HL-60 (cell line): ENCODE results near the gene CERT1.

Experiments used
- DNase-seq, 2 experiments: peaks; one replicate each; pipeline ENCODE4 v3.0.0-alpha.2; 2010 to 2020; ENCODE audit warnings: low read depth in 1 of 2, low spot score in 1 of 2
- H3K27ac ChIP-seq: fragments of 250-450 bp; sonication (Bioruptor Pico); replicated peaks from 2 replicates; pipeline ENCODE4 v1.5.1; 2020; ENCODE audit warnings: mild to moderate bottlenecking, moderate library complexity
- H3K27me3 ChIP-seq: fragments of 250-450 bp; sonication (Bioruptor Pico); 2 replicates; pipeline ENCODE4 v1.5.1; 2021; ENCODE audit warnings: mild to moderate bottlenecking, moderate library complexity; ENCODE audit not compliant: insufficient read depth, poor library complexity, severe bottlenecking
- H3K4me3 ChIP-seq: replicated peaks from 2 replicates; pipeline ENCODE4 v1.5.1; 2011; ENCODE audit warnings: mild to moderate bottlenecking, control low read depth, low read length; ENCODE audit not compliant: insufficient read depth
- GABPA ChIP-seq: IDR thresholded peaks from 2 replicates; pipeline ENCODE4 v1.6.1; 2012; ENCODE audit warnings: low read depth
- POLR2AphosphoS5 ChIP-seq: IDR thresholded peaks from 2 replicates; pipeline ENCODE4 v1.6.1; 2012; ENCODE audit warnings: low read depth
- REST ChIP-seq: IDR thresholded peaks from 2 replicates; pipeline ENCODE4 v1.6.1; 2012; ENCODE audit warnings: low read depth; ENCODE audit not compliant: insufficient replicate concordance
- SPI1 ChIP-seq: IDR thresholded peaks from 2 replicates; pipeline ENCODE4 v1.6.1; 2012; ENCODE audit warnings: low read depth, mild to moderate bottlenecking, borderline replicate concordance
- TF ChIP-seq, protein P1 (sequence below): IDR thresholded peaks from one replicate; pipeline ENCODE4 v1.5.1; 2011; ENCODE audit warnings: low read length, control low read depth, inconsistent platforms; ENCODE audit not compliant: insufficient read depth

Gene CERT1

GRCh38 chr5:75472973-75473372 lies 38.5 kb downstream of the CERT1 start:
- DNase-seq: no peak
- Histone ChIP-seq H3K27me3 (no peaks in the 10 kb centered on the region), H3K4me3 (no peak overlapping the region), H3K27ac (no peak overlapping the region)
- TF ChIP-seq SPI1 (no peak), GABPA (no peak), REST (no peak), POLR2AphosphoS5 (no peak)
- TF ChIP-seq, protein P1, sequence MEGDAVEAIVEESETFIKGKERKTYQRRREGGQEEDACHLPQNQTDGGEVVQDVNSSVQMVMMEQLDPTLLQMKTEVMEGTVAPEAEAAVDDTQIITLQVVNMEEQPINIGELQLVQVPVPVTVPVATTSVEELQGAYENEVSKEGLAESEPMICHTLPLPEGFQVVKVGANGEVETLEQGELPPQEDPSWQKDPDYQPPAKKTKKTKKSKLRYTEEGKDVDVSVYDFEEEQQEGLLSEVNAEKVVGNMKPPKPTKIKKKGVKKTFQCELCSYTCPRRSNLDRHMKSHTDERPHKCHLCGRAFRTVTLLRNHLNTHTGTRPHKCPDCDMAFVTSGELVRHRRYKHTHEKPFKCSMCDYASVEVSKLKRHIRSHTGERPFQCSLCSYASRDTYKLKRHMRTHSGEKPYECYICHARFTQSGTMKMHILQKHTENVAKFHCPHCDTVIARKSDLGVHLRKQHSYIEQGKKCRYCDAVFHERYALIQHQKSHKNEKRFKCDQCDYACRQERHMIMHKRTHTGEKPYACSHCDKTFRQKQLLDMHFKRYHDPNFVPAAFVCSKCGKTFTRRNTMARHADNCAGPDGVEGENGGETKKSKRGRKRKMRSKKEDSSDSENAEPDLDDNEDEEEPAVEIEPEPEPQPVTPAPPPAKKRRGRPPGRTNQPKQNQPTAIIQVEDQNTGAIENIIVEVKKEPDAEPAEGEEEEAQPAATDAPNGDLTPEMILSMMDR: no peak

DNA sequence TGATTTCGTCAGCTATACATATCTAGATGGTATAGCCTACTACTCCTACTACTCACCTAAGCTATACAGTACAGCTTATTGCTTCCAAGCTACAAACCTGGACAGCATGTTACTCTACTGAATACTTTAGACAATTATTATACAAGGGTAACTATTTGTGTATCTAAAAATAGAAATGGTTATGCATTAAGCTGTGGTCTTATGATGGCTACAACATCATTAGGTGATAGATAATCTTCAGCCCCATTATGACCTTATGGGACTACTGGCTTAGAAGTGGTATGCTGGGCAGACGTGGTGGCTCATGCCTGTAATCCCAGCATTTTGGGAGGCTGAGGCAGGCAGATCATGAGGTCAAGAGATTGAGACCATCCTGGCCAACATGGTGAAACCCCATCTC lies 40.2 kb downstream of the CERT1 start:
- TF ChIP-seq REST (no peak), GABPA (no peak), POLR2AphosphoS5 (no peak), SPI1 (no peak)
- TF ChIP-seq, protein P1: no peak

GRCh38 chr5:75469017-75469416 lies 42.4 kb downstream of the CERT1 start:
- Histone ChIP-seq H3K4me3 (no peak overlapping the region), H3K27ac (no peak overlapping the region), H3K27me3 (no peaks in the 10 kb centered on the region)
- no peak for DNase-seq
- TF ChIP-seq SPI1 (no peak), POLR2AphosphoS5 (no peak), REST (no peak), GABPA (no peak)
- TF ChIP-seq, protein P1: no peak

More for the DNA sequence above, 40.2 kb downstream of the CERT1 start:
- H3K27me3 ChIP-seq: no peaks in the 10 kb centered on the region
- H3K4me3 ChIP-seq: no peak overlapping the region
- H3K27ac ChIP-seq: no peak overlapping the region
- DNase-seq: no peak
